Esophagus squamous epithelium (tissue), 4 donors: ENCODE data around the gene STAT3.

ENCODE experiments used
- CTCF ChIP-seq, 6 experiments: fragments of 450-650 bp in 4 of 6; fragments of 200-600 bp in 2 of 6; sonication (generic) in 2 of 6; IDR thresholded peaks; one replicate each; pipeline ENCODE4 v1.5.1; 2016 to 2019; ENCODE audit warnings: antibody characterized with exemption in 6 of 6, mild to moderate bottlenecking in 4 of 6, moderate library complexity in 4 of 6
- POLR2A ChIP-seq, 4 donors: fragments of 450-650 bp; IDR thresholded peaks; one replicate each; pipeline ENCODE4 v1.6.1; 2017; ENCODE audit warnings: antibody characterized with exemption in 4 of 4, mild to moderate bottlenecking in 4 of 4, moderate library complexity in 3 of 4

- TF ChIP-seq CTCF (IDR thresholded peaks at IDR 0.05) = no peak
- TF ChIP-seq POLR2A (IDR thresholded peaks at IDR 0.05) = no peak
Measured at GRCh38 chr17:42414704-42415409, 26.6 kb upstream of the STAT3 start.
